ENCODE data around the gene CLEC1B.
"Not testable (repeated sequence)": the region's sequence is repeated elsewhere in the genome, so short reads cannot be mapped to it uniquely, and the experiment has no call there.

CLEC1B gene

GRCh38 chr12:9973949-9974348 lies 25.0 kb downstream of the CLEC1B start:
- DNase-seq = no peak

- DNase-seq = peak; percentile 48
Observed at GRCh38 chr12:9971181-9971580, 27.7 kb downstream of the CLEC1B start, which contains the start of gene CLEC12A. Gene CLEC12A, plus strand, starts transcription at chr12:9971409. Its CDS starts 188 bp downstream, at chr12:9971597.

- no peak for DNase-seq
Observed at GRCh38 chr12:9969673-9970072, 29.2 kb downstream of the CLEC1B start.

- DNase-seq = peak; percentile 29
Observed at GRCh38 chr12:9961901-9962300, 37.0 kb downstream of the CLEC1B start.

GRCh38 chr12:9961106-9961505 lies 37.8 kb downstream of the CLEC1B start:
- no peak for DNase-seq

GRCh38 chr12:9960590-9960989 lies 38.3 kb downstream of the CLEC1B start:
- no peak for DNase-seq

- DNase-seq = no peak
Observed at GRCh38 chr12:9957834-9958233, 41.1 kb downstream of the CLEC1B start.

GRCh38 chr12:9952954-9953729 lies 45.8 kb downstream of the CLEC1B start:
- not testable (repeated sequence) for DNase-seq

- DNase-seq = peak; percentile 3
Observed at GRCh38 chr12:9951026-9951675, 47.8 kb downstream of the CLEC1B start.

- DNase-seq = no peak
Observed at GRCh38 chr12:9948606-9949296, 50.2 kb downstream of the CLEC1B start.

- DNase-seq = no peak
Observed at GRCh38 chr12:9947674-9948073, 51.2 kb downstream of the CLEC1B start.

GRCh38 chr12:9944391-9944790 lies 54.5 kb downstream of the CLEC1B start:
- DNase-seq = peak; percentile 14

- no peak for DNase-seq
Observed at GRCh38 chr12:9943240-9943639, 55.7 kb downstream of the CLEC1B start.
